Ishikawa (cell line): ENCODE results near the gene TYROBP.

Source experiments
- CEBPB ChIP-seq: IDR thresholded peaks from 2 replicates; pipeline ENCODE4 v1.6.1; 2012
- CREB1 ChIP-seq: IDR thresholded peaks from 2 replicates; pipeline ENCODE4 v1.6.1; 2012; ENCODE audit warnings: low read depth
- EGR1 ChIP-seq: IDR thresholded peaks from 2 replicates; pipeline ENCODE4 v1.6.1; 2012
- EP300 ChIP-seq: IDR thresholded peaks from 2 replicates; pipeline ENCODE4 v1.6.1; 2012; ENCODE audit warnings: borderline replicate concordance
- FOXM1 ChIP-seq: IDR thresholded peaks from 2 replicates; pipeline ENCODE4 v1.6.1; 2012; ENCODE audit warnings: low read depth, borderline replicate concordance
- MAX ChIP-seq: IDR thresholded peaks from 2 replicates; pipeline ENCODE4 v1.6.1; 2012
- NFIC ChIP-seq: IDR thresholded peaks from 2 replicates; pipeline ENCODE4 v1.6.1; 2012
- RAD21 ChIP-seq: IDR thresholded peaks from 2 replicates; pipeline ENCODE4 v1.6.1; 2012; ENCODE audit warnings: low read depth
- TAF1 ChIP-seq: IDR thresholded peaks from 2 replicates; pipeline ENCODE4 v1.6.1; 2012; ENCODE audit warnings: low read depth, mild to moderate bottlenecking
- TCF12 ChIP-seq: IDR thresholded peaks from 2 replicates; pipeline ENCODE4 v1.6.1; 2012; ENCODE audit warnings: low read depth
- YY1 ChIP-seq: IDR thresholded peaks from 2 replicates; pipeline ENCODE4 v1.6.1; 2012; ENCODE audit warnings: low read depth
- ZBTB7A ChIP-seq: IDR thresholded peaks from 2 replicates; pipeline ENCODE4 v1.6.1; 2012; ENCODE audit warnings: low read depth
- TF ChIP-seq, protein P1 (sequence below): IDR thresholded peaks from 2 replicates; pipeline ENCODE4 v1.6.1; 2012; ENCODE audit warnings: low read depth, mild to moderate bottlenecking
- TF ChIP-seq, protein P2 (sequence below): IDR thresholded peaks from 2 replicates; pipeline ENCODE4 v1.6.1; 2012

DNA sequence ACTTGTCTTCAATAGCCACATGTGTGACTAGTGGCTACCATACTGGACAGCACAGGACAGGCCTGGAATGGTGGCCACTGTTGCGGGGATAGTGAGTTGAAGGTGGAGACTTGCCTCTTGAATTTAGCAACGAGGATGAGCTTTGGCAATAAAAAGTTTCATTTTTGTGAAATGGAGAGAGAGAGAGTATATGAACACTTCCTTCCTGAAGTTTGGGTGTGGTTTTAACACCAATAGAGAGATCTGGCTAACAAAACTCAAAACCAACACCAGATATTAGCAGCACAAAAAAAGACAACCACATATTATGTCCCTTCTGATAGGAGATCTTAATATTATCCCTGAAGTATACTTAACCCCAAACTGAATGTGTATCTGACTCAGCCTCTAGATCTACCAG lies 21.8 kb upstream of the TYROBP start:
- TF ChIP-seq RAD21 (no peak), EGR1 (no peak), MAX (no peak), EP300 (no peak), TAF1 (no peak), YY1 (no peak), FOXM1 (no peak), CEBPB (no peak), NFIC (no peak), ZBTB7A (no peak), TCF12 (no peak), CREB1 (no peak)
- TF ChIP-seq, protein P1, sequence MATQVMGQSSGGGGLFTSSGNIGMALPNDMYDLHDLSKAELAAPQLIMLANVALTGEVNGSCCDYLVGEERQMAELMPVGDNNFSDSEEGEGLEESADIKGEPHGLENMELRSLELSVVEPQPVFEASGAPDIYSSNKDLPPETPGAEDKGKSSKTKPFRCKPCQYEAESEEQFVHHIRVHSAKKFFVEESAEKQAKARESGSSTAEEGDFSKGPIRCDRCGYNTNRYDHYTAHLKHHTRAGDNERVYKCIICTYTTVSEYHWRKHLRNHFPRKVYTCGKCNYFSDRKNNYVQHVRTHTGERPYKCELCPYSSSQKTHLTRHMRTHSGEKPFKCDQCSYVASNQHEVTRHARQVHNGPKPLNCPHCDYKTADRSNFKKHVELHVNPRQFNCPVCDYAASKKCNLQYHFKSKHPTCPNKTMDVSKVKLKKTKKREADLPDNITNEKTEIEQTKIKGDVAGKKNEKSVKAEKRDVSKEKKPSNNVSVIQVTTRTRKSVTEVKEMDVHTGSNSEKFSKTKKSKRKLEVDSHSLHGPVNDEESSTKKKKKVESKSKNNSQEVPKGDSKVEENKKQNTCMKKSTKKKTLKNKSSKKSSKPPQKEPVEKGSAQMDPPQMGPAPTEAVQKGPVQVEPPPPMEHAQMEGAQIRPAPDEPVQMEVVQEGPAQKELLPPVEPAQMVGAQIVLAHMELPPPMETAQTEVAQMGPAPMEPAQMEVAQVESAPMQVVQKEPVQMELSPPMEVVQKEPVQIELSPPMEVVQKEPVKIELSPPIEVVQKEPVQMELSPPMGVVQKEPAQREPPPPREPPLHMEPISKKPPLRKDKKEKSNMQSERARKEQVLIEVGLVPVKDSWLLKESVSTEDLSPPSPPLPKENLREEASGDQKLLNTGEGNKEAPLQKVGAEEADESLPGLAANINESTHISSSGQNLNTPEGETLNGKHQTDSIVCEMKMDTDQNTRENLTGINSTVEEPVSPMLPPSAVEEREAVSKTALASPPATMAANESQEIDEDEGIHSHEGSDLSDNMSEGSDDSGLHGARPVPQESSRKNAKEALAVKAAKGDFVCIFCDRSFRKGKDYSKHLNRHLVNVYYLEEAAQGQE, result no peak
- TF ChIP-seq, protein P2, sequence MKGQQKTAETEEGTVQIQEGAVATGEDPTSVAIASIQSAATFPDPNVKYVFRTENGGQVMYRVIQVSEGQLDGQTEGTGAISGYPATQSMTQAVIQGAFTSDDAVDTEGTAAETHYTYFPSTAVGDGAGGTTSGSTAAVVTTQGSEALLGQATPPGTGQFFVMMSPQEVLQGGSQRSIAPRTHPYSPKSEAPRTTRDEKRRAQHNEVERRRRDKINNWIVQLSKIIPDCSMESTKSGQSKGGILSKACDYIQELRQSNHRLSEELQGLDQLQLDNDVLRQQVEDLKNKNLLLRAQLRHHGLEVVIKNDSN, result no peak
